HG03060 (cell line): ENCODE measurements around the gene TOR1A.
"Not testable (repeated sequence)": the region's sequence is repeated elsewhere in the genome, so short reads cannot be mapped to it uniquely, and the experiment has no call there.

Experiments
- ATAC-seq: cut with Tn5 transposase; IDR thresholded peaks from one replicate; pipeline ENCODE4 v1.9.1; 2021; ENCODE audit warnings: low read depth, moderate number of reproducible peaks; ENCODE audit not compliant: unreplicated experiment

Gene TOR1A

GRCh38 chr9:129783516-129784361, 40.2 kb downstream of the TOR1A start:
- no peak for ATAC-seq

DNA sequence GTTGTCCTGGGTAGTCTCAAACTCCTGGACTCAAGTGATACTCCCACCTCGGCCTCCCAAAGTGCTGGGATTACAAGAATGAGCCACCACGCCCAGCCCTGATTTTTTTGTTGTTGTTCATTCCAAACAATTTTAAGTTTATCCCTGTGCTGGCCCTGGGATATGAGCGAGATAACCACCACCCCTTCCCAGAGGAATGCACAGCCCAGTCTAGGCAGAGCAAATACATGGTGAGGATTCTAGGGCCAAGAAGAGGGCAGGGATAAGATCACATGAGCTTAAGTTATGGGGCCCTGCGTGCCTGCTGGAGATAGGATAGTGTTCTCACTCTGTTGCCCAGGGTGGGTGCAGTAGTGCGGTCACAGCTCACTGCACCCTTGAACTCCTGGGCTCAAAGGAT, 42.0 kb downstream of the TOR1A start:
- ATAC-seq: no peak

DNA sequence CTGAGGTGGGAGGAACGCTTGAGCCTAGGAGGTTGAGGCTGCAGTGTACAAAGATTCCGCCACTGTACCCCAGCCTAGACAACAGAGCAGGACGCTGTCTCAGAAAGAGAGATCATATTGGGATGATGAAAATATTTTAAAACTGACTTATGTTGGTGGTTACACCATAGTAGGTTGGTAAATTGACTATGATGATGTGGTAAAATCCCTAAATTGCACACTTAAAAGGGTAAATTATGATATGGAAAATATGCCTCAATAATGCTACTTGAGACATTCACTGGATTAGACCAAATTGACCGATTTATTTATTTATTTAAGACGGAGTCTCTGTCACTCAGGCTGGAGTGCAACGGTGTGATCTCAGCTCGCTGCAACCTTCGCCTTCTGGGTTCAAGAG, 42.8 kb downstream of the TOR1A start:
- no peak for ATAC-seq

GRCh38 chr9:129779560-129780190, 44.3 kb downstream of the TOR1A start:
- ATAC-seq: no peak

- ATAC-seq: no peak
Measured at GRCh38 chr9:129778469-129778868, 45.5 kb downstream of the TOR1A start.

DNA sequence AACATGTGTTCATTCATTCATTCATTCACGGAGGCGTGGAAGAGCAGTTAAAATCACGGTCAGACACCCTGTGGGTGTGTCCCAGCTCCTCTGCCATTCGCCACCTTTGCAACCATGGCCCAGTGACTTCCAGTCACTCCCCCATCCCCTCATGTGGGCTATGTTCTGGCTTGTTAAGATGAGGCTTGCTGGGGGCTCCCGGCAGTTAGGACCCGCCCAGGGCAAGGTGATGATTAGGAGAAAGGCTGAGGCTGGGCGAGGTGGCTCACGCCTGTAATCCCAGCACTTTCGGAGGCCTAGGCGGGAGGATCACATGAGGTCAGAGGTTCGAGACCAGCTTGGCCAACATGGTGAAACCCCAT, 46.2 kb downstream of the TOR1A start:
- no peak for ATAC-seq

GRCh38 chr9:129776938-129777768, 46.8 kb downstream of the TOR1A start:
- no peak for ATAC-seq

DNA sequence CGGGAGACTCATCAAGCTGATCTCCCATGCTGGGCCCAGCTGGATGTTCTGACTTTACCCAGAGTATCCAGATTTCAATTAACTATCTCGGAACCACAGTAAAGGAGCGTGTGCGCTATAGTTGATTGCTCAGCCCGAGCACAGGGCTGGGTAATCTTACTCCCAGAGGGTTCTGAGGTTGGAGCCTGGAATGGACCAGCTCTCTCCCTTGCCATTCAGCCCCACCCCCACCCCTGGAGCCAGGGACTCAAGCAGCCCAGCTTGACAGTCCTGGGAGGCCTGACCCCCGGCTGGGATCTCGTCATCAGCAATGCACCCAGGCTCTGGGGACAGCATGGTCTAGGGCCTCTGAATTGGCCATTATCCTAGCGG, 47.4 kb downstream of the TOR1A start:
- ATAC-seq: no peak

DNA sequence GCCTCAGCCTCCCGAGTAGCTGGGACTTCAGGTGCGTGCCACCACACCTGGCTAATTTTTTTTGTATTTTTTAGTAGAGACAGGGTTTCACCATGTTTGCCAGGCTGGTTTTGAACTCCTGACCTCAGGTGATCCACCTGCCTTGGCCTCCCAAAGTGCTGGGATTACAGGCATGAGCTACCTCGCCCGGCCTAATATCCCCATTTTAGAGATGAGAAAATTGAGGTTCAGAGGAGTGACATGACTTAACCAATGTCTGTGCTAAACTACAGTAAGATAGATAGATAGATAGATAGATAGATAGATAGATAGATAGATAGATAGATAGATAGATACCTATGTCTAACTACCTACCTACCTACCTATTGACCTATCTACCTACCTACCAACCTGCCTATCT, 47.8 kb downstream of the TOR1A start:
- not testable (repeated sequence) for ATAC-seq

DNA sequence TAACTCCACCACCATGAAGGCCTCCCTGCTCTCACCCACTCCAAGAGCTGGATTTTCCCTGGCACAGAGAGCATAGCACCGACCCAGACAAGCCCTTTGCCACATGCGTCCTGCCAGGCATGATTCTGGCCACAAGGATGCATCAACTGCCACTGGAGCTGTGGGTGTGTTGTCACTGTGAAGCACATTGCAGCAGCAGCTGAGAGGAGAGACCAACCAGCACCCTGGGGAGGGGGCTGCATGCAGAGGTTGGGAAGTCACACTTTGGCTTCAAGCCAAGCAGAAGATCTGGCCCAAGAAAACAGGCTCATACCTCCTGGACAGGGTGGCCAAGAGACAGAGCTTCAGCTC, 48.5 kb downstream of the TOR1A start:
- no peak for ATAC-seq

GRCh38 chr9:129774791-129775447, 49.0 kb downstream of the TOR1A start:
- no peak for ATAC-seq

DNA sequence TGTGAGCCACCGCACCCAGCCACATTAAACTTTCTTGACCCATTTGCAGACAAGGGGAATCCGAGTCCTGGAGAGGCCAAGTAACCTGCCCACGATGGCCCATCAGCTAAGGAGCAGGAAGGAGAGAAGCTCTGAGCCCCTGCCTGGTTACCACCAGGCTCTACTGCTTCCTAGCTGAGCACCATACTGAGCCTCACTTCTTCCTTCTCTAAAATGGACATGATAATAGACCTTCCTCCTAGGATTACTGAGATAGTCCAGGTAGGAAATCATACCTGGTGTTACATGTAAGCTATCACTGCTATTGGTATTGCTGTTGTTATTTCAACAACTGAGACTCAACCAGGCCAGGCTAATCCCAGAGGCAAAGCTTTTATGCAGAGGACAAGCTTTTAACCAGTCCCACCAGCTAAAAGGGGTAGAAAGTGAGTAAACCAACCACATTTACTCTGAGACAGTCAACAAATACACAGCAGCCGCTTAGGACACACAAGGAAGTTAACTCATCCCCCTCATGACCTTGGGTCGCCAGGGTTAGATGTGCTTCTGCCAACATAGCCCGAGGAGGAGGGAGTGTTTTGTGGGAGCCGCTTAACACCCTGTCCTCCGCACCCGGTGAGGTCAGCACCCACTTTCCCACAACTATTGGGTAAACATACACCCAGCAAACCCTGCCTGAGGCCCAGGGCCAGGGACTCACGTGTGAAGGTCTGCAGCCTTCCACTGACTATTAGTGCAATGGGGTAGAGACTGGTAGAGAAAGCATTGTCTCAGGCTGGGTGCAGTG, 50.5 kb downstream of the TOR1A start:
- no peak for ATAC-seq

- ATAC-seq: no peak
Measured at GRCh38 chr9:129770741-129771140, 53.2 kb downstream of the TOR1A start.

- no peak for ATAC-seq
Measured at GRCh38 chr9:129769669-129770068, 54.3 kb downstream of the TOR1A start.

DNA sequence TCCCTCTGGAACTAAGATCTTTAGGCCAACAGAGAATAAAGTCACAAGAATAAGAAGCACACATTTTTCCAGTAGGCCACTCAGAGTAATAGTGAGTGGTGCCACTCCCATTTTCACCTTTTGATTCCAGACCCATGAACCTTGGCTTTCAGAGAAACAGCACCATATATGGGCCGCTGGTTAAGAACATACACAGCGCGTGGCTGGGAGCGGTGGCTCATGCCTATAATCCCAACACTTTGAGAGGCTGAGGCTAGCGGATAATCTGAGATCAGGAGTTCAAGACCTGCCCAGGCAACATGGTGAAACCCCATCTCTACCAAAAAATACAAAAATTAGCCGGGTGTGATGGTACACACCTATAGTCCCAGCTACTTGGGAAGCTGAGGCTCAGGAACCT, 55.5 kb downstream of the TOR1A start:
- ATAC-seq: no peak

- no peak for ATAC-seq
Measured at GRCh38 chr9:129765764-129766317, 58.1 kb downstream of the TOR1A start.

DNA sequence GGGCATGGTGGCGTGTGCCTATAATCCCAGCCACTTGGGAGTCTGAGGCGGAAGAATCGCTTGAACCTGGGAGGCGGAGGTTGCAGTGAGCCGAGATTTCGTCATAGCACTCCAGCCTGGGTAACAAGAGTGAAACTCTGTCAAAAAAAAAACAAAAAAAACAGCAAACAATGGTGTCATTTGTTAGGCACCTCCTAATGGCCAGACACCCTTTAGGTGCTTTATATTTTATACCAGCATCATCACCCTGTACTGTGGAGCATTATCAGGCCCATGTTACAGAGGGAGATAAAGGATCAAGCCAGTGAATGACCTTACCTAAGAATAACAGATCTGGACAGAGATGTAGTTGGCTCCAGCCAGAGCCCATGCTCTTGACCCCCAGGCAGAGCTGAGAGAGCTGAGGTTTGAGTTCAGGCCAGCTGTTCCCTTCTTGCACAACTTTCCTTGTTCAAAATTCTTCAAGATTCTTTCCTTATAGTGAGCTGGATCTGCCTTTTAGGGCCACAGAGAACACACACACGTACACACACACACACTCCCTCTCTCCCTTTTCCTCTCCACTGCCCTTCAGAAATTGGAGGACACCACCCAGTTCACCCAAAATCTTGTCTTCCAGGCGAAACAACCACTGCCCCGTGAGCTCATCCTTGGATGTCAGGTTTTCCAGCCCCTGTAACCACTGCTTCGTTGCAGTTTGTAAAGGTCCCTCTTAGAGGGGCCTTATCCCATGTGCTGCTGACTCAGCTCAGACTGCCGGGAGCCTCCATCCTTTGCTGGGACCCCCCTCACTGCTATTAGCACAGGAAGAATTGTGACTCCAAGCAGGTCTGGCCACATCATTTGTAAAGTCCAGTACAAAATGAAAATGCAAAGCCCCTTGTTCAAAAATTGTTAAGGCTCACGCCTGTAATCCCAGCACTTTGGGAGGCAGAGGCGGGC, 60.7 kb downstream of the TOR1A start:
- ATAC-seq: no peak
